SU-DHL-6 (cell line): ENCODE measurements around the gene EFCAB9.

Source experiments
- H2AFZ ChIP-seq: fragments of 200-600 bp; sonication (generic); 2 replicates; pipeline ENCODE4 v1.6.1; 2014; ENCODE audit warnings: low read depth, mild to moderate bottlenecking, moderate library complexity, mixed read lengths, antibody characterized with exemption, low read length; ENCODE audit not compliant: severe bottlenecking
- H3F3A ChIP-seq: fragments of 200-600 bp; shearing (Covaris generic); 2 replicates; pipeline ENCODE4 v1.6.0; 2016; ENCODE audit warnings: antibody characterized with exemption, mild to moderate bottlenecking; ENCODE audit not compliant: insufficient read depth
- H3K27ac ChIP-seq: fragments of 200-600 bp; sonication (generic); 2 replicates; pipeline ENCODE4 v1.5.1; 2016; ENCODE audit warnings: low read depth, mild to moderate bottlenecking, low read length, moderate library complexity, mixed read lengths
- H3K27me3 ChIP-seq: fragments of 200-600 bp; sonication (generic), shearing (Covaris generic); 2 replicates; pipeline ENCODE4 v1.6.0; 2014; ENCODE audit warnings: mild to moderate bottlenecking, low read length
- H3K36me3 ChIP-seq: fragments of 200-600 bp; sonication (generic); 2 replicates; pipeline ENCODE4 v1.6.1; 2014; ENCODE audit warnings: mild to moderate bottlenecking, low read length, mixed read lengths
- H3K4me2 ChIP-seq: fragments of 300-600, 200-600 bp; shearing (Covaris generic), sonication (generic); 2 replicates; pipeline ENCODE4 v1.6.0; 2014; ENCODE audit warnings: low read length, low read depth, mild to moderate bottlenecking; ENCODE audit not compliant: poor library complexity, severe bottlenecking
- H3K4me3 ChIP-seq: fragments of 200-600 bp; sonication (generic); 2 replicates; pipeline ENCODE4 v1.5.1; 2014; ENCODE audit warnings: antibody characterized with exemption, low read length, mild to moderate bottlenecking, mixed read lengths; ENCODE audit not compliant: insufficient read depth, poor library complexity, severe bottlenecking
- H3K79me2 ChIP-seq: fragments of 200-600 bp; sonication (generic); 2 replicates; pipeline ENCODE4 v1.6.1; 2014; ENCODE audit warnings: mild to moderate bottlenecking, low read length, moderate library complexity; ENCODE audit not compliant: insufficient read depth
- H3K9ac ChIP-seq: fragments of 200-600 bp; sonication (generic); 2 replicates; pipeline ENCODE4 v1.7.0; 2014; ENCODE audit warnings: mild to moderate bottlenecking, low read length
- H3K9me2 ChIP-seq: fragments of 200-600 bp; sonication (generic); replicated peaks from 2 replicates; pipeline ENCODE4 v1.6.1; 2014; ENCODE audit warnings: low read length; ENCODE audit not compliant: insufficient read depth
- H3K9me3 ChIP-seq: fragments of 200-600 bp; sonication (generic); 2 replicates; pipeline ENCODE4 v1.6.1; 2014; ENCODE audit warnings: low read length, mixed read lengths; ENCODE audit not compliant: insufficient read depth
- H4K20me1 ChIP-seq: fragments of 200-600 bp; sonication (generic); 2 replicates; pipeline ENCODE4 v1.6.1; 2014; ENCODE audit warnings: low read depth, mild to moderate bottlenecking, antibody characterized with exemption, low read length, moderate library complexity, mixed read lengths
- EZH2phosphoT487 ChIP-seq: fragments of 200-600 bp; sonication (generic), shearing (Covaris generic); conservative IDR thresholded peaks from 2 replicates; pipeline ENCODE4 v1.6.1; 2018; ENCODE audit warnings: mild to moderate bottlenecking, antibody characterized with exemption, low read length, moderate library complexity, mixed read lengths
- TF ChIP-seq, protein P1 (sequence below): fragments of 200-600 bp; sonication (generic); IDR thresholded peaks from one replicate; pipeline ENCODE4 v1.5.1; 2017; ENCODE audit warnings: antibody characterized with exemption, mild to moderate bottlenecking, low read length, moderate library complexity; ENCODE audit not compliant: insufficient read depth, poor library complexity, severe bottlenecking

The EFCAB9 gene

DNA sequence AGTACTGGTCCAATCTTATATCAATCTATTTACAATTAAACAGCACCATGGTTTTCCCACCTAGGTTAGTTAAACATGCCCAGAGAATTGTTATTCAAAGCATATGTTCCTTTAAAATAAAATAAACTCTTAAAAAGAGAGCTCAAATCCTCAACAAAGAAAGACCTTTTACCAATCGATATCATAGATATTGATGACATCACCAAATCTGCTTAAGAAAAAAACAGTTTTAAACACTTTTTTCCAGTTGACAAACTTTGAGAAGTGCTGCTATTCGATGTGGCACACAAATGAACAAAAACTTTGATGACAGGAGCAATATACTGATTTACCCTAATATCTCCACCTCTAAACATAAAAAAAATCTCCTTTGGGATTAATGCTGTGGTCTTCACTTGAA, 15.7 kb downstream of the EFCAB9 start:
- Histone ChIP-seq H2AFZ (no peak overlapping the region), H3K27me3 (no peaks in the 10 kb centered on the region), H3K9me3 (no peaks in the 10 kb centered on the region), H3K79me2 (no peaks in the 10 kb centered on the region), H4K20me1 (no peaks in the 10 kb centered on the region), H3K27ac (no peak overlapping the region), H3K4me3 (no peak overlapping the region), H3K36me3 (peaks cover 5% of the 10 kb centered on the region), H3K4me2 (no peak overlapping the region), H3F3A (no peaks in the 10 kb centered on the region; the same call in 1 of the 2 replicates), H3K9ac (no peak overlapping the region), H3K9me2 (no peaks in the 10 kb centered on the region)
- TF ChIP-seq EZH2phosphoT487, result no peak
- TF ChIP-seq, protein P1, sequence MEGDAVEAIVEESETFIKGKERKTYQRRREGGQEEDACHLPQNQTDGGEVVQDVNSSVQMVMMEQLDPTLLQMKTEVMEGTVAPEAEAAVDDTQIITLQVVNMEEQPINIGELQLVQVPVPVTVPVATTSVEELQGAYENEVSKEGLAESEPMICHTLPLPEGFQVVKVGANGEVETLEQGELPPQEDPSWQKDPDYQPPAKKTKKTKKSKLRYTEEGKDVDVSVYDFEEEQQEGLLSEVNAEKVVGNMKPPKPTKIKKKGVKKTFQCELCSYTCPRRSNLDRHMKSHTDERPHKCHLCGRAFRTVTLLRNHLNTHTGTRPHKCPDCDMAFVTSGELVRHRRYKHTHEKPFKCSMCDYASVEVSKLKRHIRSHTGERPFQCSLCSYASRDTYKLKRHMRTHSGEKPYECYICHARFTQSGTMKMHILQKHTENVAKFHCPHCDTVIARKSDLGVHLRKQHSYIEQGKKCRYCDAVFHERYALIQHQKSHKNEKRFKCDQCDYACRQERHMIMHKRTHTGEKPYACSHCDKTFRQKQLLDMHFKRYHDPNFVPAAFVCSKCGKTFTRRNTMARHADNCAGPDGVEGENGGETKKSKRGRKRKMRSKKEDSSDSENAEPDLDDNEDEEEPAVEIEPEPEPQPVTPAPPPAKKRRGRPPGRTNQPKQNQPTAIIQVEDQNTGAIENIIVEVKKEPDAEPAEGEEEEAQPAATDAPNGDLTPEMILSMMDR, result no peak

DNA sequence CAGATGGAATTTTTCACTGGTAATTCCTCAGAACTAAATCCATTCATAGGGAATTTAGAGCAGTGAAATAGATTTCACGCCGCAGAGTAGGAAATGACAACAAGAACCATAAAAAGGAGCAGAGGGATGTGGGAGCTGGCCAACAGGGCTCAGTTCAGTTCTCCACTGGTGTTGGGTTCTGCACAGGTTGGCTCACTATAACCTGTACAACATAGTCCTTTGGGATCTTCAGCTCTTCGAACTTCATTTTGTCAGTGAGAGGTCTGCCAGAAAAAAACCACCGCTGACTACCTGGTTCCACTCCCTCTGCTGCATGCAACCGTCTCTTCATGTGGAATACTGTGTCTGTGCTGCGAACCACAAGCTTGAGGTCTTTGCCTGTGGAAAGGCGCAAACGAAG, 17.7 kb downstream of the EFCAB9 start:
- H4K20me1 ChIP-seq, result no peaks in the 10 kb centered on the region
- H3K36me3 ChIP-seq, result peaks cover 5% of the 10 kb centered on the region
- H3K27ac ChIP-seq, result no peak overlapping the region

DNA sequence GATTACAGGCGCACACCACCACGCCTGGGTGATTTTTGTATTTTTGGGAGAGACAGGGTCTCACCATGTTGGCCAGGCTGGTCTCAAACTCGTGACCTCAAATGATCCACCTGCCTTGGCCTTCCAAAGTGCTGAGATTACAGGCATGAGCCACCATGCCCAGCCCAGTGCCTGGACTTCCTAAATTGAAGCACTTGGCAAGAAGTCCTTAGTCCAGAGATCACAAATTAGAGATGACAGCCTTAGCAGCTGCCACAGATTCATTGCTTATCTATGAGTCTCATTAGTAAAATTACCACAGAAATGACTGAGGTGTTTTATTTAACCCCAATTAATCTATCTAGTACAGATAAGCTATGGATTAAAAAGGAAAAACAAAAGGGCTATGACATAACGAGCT, 19.2 kb downstream of the EFCAB9 start:
- TF ChIP-seq EZH2phosphoT487, result no peak
- TF ChIP-seq, protein P1, result no peak
- Histone ChIP-seq H2AFZ (no peak overlapping the region), H3K4me2 (no peak overlapping the region), H3K9ac (no peak overlapping the region), H3K9me3 (no peaks in the 10 kb centered on the region), H3K4me3 (no peak overlapping the region), H3K36me3 (peaks cover 5% of the 10 kb centered on the region), H3K27ac (no peak overlapping the region), H4K20me1 (no peaks in the 10 kb centered on the region), H3F3A (no peaks in the 10 kb centered on the region; the same call in 1 of the 2 replicates), H3K79me2 (peaks cover 10% of the 10 kb centered on the region; the same call in 1 of the 2 replicates), H3K9me2 (no peaks in the 10 kb centered on the region), H3K27me3 (no peaks in the 10 kb centered on the region)

More for the DNA sequence above, 17.7 kb downstream of the EFCAB9 start:
- H2AFZ ChIP-seq, result no peak overlapping the region
- H3K9me2 ChIP-seq, result no peaks in the 10 kb centered on the region
- no peaks in the 10 kb centered on the region for H3K9me3 ChIP-seq
- no peak overlapping the region for H3K4me2 ChIP-seq
- no peak overlapping the region for H3K4me3 ChIP-seq
- no peaks in the 10 kb centered on the region for H3K27me3 ChIP-seq
- TF ChIP-seq, protein P1, result no peak
- TF ChIP-seq EZH2phosphoT487, result no peak
- peaks cover 2% of the 10 kb centered on the region; the same call in 1 of the 2 replicates for H3K79me2 ChIP-seq
- H3F3A ChIP-seq, result no peaks in the 10 kb centered on the region; the same call in 1 of the 2 replicates
- no peak overlapping the region for H3K9ac ChIP-seq
